ENCODE data around the gene ELF1.
"Not testable (repeated sequence)": the region's sequence is repeated elsewhere in the genome, so short reads cannot be mapped to it uniquely, and the experiment has no call there.

ELF1 gene

DNA sequence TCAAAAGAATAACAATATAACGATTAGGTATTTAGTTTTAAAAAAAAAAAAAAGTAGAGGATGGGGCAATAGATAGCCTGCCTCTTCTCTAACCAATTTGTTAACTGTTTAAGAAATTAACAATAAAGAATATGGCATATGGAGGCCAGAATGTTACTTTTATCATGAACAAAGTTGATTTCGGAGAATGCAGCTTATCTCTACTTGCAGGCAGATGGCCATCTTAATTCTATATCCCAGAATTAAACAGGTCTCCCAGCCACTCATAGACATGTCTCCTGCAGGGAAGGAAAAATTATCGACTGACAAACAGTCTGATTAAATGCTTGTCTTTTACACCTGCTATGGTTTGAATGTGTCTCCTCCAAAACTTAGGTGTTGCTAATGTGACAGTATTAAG lies 133.1 kb downstream of the ELF1 start:
- DNase-seq (ENCODE audit: low read depth) = no peak

DNA sequence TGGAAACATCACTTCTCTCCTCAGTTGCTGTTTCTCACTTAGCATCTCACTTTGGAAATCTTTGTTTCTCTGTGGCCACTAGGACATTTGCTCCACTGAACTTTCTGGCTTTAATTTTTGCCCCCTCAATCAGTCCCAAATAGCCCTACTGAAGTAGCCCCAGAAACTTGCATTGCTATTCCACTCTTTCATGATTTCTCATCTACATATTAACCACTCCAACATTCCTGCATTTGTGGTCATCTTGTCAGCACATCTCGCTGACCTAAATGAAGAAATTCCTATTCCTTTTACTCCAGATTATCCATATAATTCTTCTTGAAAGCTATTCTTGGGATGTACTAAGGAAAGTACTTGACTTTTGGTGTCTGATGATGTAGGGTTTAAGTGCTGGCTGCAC lies 134.9 kb downstream of the ELF1 start:
- not testable (repeated sequence) for DNase-seq (ENCODE audit: low read depth)
